WI38 (cell line): Measurements from ENCODE around the gene DTNBP1.

Source experiments
- H3K4me3 ChIP-seq: 2 replicates; pipeline ENCODE4 v1.5.1; 2011; ENCODE audit warnings: low read depth, mild to moderate bottlenecking, control low read depth, low read length
- TF ChIP-seq, protein P1 (sequence below): IDR thresholded peaks from 2 replicates; pipeline ENCODE4 v1.5.1; 2012; ENCODE audit warnings: low read depth, mild to moderate bottlenecking, control low read depth, low read length

Gene DTNBP1

DNA sequence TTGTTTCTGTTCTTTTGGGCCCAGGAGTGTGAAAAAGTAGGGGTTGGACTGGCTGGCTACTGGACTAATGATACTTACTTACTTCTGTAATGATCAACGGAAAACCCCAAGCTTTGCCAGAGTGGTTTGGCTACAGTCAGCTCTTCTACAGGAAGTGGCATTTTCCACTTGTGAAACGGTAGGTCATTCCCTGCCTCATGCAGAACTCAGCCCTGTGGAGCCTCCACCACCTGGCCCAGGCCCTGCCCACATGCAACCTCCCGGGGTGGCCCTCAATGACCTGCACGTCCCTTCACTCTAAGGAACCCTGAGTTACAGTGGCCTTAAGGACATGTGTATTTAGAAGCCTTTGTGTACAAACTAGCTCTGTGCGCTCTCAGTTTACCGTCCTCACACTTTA, 140.4 kb downstream of the DTNBP1 start:
- no peak overlapping the region for H3K4me3 ChIP-seq
- TF ChIP-seq, protein P1, sequence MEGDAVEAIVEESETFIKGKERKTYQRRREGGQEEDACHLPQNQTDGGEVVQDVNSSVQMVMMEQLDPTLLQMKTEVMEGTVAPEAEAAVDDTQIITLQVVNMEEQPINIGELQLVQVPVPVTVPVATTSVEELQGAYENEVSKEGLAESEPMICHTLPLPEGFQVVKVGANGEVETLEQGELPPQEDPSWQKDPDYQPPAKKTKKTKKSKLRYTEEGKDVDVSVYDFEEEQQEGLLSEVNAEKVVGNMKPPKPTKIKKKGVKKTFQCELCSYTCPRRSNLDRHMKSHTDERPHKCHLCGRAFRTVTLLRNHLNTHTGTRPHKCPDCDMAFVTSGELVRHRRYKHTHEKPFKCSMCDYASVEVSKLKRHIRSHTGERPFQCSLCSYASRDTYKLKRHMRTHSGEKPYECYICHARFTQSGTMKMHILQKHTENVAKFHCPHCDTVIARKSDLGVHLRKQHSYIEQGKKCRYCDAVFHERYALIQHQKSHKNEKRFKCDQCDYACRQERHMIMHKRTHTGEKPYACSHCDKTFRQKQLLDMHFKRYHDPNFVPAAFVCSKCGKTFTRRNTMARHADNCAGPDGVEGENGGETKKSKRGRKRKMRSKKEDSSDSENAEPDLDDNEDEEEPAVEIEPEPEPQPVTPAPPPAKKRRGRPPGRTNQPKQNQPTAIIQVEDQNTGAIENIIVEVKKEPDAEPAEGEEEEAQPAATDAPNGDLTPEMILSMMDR, result no peak

DNA sequence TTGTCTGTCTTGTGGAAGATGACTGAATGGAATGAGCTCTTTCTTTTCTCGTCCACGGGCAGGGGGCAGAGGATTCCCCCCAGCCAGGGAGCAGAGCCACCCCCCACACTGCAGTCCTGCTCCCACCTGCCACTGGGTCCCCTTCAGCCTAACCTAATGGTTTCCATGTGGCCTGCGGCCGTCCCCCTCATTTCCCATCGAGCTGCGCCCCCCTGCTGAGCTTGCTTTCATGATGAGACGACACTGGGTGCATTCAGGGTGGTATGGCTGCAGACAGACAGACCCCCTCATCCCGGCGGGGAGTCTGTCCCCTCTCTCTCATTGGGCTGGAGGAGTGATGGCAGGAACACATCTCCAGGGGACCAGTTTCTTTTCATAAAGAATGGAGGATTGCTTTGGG, 140.8 kb downstream of the DTNBP1 start:
- no peak overlapping the region for H3K4me3 ChIP-seq

DNA sequence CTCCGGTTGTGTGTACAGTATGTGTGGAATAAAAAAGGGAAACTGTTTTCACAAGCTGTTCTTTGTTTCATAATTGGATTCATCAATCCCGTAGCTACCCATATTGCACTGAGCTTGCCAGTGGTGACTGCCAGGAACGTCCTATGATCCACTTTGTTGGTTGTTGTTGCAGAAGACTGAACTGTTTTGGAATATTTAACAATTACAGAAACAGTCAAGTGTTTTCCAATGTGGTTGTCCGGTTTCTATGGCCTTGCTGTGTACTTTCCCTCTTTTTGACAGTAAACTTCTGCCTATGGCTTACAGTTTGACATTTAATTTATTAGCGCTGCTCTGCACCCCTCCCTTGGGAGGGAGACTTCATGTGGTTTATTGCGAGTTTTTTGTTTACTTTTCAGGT, 141.2 kb downstream of the DTNBP1 start:
- TF ChIP-seq, protein P1, result no peak
- no peak overlapping the region for H3K4me3 ChIP-seq

More for the DNA sequence above, 140.8 kb downstream of the DTNBP1 start:
- TF ChIP-seq, protein P1, result no peak

DNA sequence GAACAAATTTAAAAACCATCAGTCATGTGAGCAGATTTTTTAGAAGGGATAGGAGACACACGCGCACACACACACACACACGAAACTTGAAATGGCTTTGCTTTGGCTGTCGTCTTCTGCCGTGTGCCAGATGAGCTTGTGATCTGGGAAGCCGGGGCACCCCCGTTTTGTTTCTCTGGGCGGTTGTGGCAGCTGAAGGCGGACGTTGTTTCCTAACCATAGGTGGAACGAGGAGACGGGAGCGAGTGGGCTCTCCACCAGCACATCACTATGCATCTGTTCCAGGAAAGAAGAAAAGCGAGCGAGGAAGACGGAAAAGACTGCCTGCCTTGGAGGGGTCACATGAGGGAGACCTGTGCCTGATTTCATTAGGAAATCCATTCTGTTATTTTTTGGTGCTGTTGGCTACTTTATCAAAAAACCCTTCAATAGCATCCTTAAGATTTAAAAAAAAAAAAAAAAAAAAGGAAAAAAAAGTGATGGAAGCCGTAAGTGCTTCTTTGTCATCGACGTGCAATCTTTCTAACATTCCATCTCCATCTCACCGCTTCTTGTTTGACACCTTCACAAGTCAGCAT, 142.1 kb downstream of the DTNBP1 start:
- no peak overlapping the region for H3K4me3 ChIP-seq
- TF ChIP-seq, protein P1, result no peak

DNA sequence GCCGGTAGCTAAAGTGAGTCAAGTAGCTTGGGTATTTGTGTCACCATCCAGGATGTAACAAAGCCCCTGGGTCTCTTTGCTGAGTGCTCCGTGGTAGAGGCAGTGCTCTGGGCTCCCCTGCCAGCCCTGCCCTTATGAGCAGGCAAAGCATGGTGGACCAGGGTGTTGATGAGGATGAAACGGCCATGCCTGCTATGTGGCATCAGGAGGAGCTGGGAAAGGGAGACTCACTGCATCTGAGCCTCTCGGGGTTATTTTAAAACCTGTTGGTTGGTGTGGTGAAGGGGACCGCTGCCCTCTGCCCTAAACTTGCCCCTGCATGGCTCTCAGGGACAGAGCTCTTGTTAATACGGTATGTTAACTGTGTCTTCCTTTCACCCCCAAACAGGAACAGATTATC, 143.1 kb downstream of the DTNBP1 start:
- TF ChIP-seq, protein P1, result no peak
- H3K4me3 ChIP-seq, result no peak overlapping the region

DNA sequence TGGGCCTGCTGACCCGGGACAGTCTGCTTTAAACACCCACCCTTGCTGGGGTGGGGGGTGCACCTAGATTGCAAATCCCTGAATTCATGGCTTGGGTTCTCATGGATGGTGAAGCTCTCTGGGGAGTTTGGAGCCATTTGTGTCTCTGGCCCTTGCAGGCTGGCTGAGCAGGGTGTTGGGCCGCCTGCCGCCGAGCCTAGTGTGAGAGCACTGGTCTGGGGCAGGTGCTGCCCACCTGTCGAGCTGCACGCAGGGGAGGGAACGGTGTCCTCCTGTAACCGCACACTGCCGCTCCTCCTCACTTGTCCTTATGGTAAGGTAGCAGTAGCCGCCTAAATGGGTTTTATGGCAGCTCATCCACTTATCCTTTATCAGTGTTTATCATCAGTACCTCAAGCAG, 143.9 kb downstream of the DTNBP1 start:
- H3K4me3 ChIP-seq, result no peak overlapping the region
- TF ChIP-seq, protein P1, result no peak

DNA sequence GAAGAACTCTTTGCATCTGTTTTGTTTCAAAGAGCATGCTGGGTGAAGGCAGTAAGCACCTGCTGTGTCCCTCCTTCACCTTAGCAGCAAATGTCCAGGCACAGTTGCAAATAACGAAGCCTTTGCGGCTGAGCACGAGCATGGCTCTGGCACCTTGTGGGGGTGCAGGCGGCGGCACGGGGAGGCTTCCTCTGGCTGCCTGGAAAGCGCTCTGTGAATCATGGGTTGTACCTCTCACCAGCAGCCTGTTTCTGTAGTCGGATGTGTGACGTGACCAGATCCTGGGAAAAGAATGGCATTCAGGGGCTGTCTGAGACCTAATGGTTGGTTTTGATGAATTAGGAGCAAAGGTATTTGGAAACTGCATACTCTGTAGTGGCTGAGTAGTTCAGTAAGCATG, 144.8 kb downstream of the DTNBP1 start:
- TF ChIP-seq, protein P1, result no peak

More for the DNA sequence above, 144.8 kb downstream of the DTNBP1 start:
- no peak overlapping the region for H3K4me3 ChIP-seq
